AG04450 (cell line): Measurements from ENCODE around the gene METTL15. TPM values are rescaled to one million over a fixed set of nuclear protein-coding genes. Genes with fewer than 3 reads are reported as not detected.

ENCODE experiments used
- CTCF ChIA-PET: fragments of 300-600, 350-600 bp; formaldehyde crosslinking; extraction: SDS; loops from one replicate; lab custom pipeline; 2022; ENCODE audit warnings: antibody characterized with exemption, inconsistent platforms; lab: Charles Lee
- POLR2A ChIA-PET: fragments of 350-600 bp; formaldehyde crosslinking; extraction: SDS; loops from one replicate; lab custom pipeline; 2021; ENCODE audit warnings: antibody characterized with exemption, inconsistent platforms; lab: Yijun Ruan, JAX
- DNase-seq: peaks from one replicate; pipeline ENCODE4 v3.0.0-alpha.2; 2011; ENCODE audit warnings: low read depth, low spot score
- H3K27ac ChIP-seq: one replicate; pipeline ENCODE4 v1.5.1; 2012; ENCODE audit warnings: low read depth, low read length, control low read depth
- H3K27me3 ChIP-seq: one replicate; pipeline ENCODE4 v1.6.0; 2012; ENCODE audit warnings: low read length; ENCODE audit not compliant: control insufficient read depth, insufficient read depth
- H3K4me3 ChIP-seq: 2 replicates; pipeline ENCODE4 v1.5.1; 2011; ENCODE audit warnings: mild to moderate bottlenecking, low read depth, low read length, control low read depth
- H3K9me3 ChIP-seq: 2 replicates; pipeline ENCODE4 v1.5.1; 2012; ENCODE audit warnings: low read length; ENCODE audit not compliant: control insufficient read depth, insufficient read depth
- polyA plus RNA-seq: library from polyadenylated mRNA; depleted of rRNA; stranded (reverse); fragments of >200 nt; gene quantifications from 2 replicates; pipeline ENCODE4 v1.2.3, GENCODE V29; 2011
- TF ChIP-seq, protein P1 (sequence below): IDR thresholded peaks from 2 replicates; pipeline ENCODE4 v1.5.1; 2011; ENCODE audit warnings: low read depth, low read length, control low read depth, inconsistent platforms

The METTL15 gene
- polyA plus RNA-seq, 1 experiment: 15.2 TPM

GRCh38 chr11:28296426-28296825 lies 188.2 kb downstream of the METTL15 start:
- no peak overlapping the region for H3K27ac ChIP-seq
- POLR2A ChIA-PET: no interaction called here
- H3K4me3 ChIP-seq: no peak overlapping the region
- DNase-seq: no peak
- no peaks in the 10 kb centered on the region for H3K9me3 ChIP-seq
- H3K27me3 ChIP-seq: no peaks in the 10 kb centered on the region
- CTCF ChIA-PET: no interaction called here
- TF ChIP-seq, protein P1, sequence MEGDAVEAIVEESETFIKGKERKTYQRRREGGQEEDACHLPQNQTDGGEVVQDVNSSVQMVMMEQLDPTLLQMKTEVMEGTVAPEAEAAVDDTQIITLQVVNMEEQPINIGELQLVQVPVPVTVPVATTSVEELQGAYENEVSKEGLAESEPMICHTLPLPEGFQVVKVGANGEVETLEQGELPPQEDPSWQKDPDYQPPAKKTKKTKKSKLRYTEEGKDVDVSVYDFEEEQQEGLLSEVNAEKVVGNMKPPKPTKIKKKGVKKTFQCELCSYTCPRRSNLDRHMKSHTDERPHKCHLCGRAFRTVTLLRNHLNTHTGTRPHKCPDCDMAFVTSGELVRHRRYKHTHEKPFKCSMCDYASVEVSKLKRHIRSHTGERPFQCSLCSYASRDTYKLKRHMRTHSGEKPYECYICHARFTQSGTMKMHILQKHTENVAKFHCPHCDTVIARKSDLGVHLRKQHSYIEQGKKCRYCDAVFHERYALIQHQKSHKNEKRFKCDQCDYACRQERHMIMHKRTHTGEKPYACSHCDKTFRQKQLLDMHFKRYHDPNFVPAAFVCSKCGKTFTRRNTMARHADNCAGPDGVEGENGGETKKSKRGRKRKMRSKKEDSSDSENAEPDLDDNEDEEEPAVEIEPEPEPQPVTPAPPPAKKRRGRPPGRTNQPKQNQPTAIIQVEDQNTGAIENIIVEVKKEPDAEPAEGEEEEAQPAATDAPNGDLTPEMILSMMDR: no peak

DNA sequence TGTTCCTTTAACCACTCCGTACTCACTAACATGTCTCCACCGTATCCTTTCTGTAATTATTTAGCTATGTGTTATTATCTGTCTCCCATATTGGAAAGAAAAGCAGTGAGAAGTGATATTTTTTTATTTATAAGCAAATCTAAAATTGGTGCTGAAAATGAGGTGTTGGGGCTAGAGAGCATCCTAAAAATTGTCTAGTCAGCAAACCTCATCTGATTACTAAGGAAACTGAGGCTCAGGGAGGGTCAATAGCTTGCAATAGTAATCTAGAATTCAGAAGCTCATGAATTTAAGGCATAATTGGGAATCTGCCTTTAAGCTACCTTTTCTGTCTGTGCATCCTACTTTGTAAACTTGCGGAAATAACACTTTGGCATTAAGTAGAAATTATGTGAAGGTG lies 190.0 kb downstream of the METTL15 start:
- POLR2A ChIA-PET: no interaction called here

DNA sequence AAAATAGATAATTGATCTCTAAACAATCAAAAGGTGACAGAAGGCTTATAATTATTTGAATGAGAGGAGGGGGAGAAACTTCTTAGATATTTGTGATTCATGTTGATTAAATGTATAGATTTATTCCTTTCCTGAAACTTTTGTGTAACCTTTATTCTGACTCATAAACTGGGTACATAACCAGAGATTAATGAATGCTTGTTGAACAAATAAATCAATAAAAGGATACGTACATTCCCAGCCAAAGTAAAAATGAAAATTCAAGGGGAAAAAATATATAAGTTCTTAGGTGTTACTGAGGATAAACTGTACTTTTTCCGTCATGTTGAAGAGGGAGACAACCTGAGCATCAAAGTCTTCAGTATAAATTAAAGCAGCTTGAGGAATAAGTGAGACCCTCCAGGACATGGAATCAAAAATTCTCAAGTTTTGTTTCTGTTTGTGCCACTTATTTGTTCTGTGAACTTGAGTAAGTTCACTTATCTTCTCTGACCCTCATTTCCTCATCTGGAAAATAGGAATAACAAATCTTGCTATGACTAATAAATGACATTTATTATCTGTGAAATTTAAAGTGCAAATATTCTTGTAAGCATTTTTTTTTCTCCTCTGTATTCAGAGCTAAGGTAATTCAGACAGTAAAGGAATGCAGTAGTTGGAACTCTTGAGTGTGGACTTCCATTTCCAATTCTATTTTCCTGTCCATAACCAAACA lies 195.4 kb downstream of the METTL15 start:
- Histone ChIP-seq H3K9me3 (no peaks in the 10 kb centered on the region), H3K27me3 (no peaks in the 10 kb centered on the region), H3K4me3 (no peak overlapping the region), H3K27ac (no peak overlapping the region)
- ChIA-PET POLR2A (interaction anchor here (0.6 kb wide), 1 partner anchor 177 kb away, joined by 3 read pairs; no protein-coding TSS in a partner anchor), CTCF (interaction anchor here (0.9 kb wide), 1 partner anchor 605 kb away, joined by 3 read pairs; no protein-coding TSS in a partner anchor)
- DNase-seq: no peak
- TF ChIP-seq, protein P1: no peak

More for the DNA sequence above, 190.0 kb downstream of the METTL15 start:
- CTCF ChIA-PET: interaction anchor here (0.5 to 0.6 kb wide), 2 partner anchors 30 to 775 kb away, joined by 3 to 4 read pairs; no protein-coding TSS in a partner anchor
- Histone ChIP-seq H3K9me3 (no peaks in the 10 kb centered on the region), H3K4me3 (no peak overlapping the region), H3K27ac (no peak overlapping the region), H3K27me3 (no peaks in the 10 kb centered on the region)
- TF ChIP-seq, protein P1: no peak
- DNase-seq: no peak

GRCh38 chr11:28315440-28315839 lies 207.3 kb downstream of the METTL15 start:
- no peak overlapping the region for H3K4me3 ChIP-seq
- no peak overlapping the region for H3K27ac ChIP-seq
- DNase-seq: no peak
- CTCF ChIA-PET: no interaction called here
- TF ChIP-seq, protein P1: no peak
- H3K27me3 ChIP-seq: no peaks in the 10 kb centered on the region
- POLR2A ChIA-PET: no interaction called here
- no peaks in the 10 kb centered on the region for H3K9me3 ChIP-seq

DNA sequence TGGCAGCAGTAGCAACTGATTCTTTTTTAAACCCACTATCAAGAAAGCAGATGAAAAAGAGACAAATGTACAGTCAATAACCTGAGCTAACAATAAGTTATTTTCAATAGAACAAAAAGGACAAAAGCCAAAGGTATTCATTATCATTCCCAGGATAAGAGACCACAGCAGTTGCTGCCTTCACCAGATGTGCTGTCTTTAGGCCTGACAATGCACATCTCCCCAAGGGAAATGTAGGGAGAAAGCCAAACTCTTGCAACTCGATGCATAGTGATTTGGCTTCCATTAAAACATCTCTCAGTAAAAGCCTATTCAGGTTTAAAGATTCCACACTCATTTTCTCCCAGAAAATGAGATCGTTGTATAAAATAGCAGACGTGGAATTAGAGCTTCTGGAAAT lies 210.7 kb downstream of the METTL15 start:
- TF ChIP-seq, protein P1: no peak
- Histone ChIP-seq H3K27ac (no peak overlapping the region), H3K9me3 (no peaks in the 10 kb centered on the region), H3K4me3 (no peak overlapping the region), H3K27me3 (no peaks in the 10 kb centered on the region)
- DNase-seq: no peak
- CTCF ChIA-PET: no interaction called here
- POLR2A ChIA-PET: no interaction called here
